Prostate gland (tissue), 2 donors: ENCODE data around the gene SLC35B4.

Experiments used
- CTCF ChIP-seq, 4 experiments: fragments of 200-600 bp in 2 of 4; fragments of 450-650 bp in 2 of 4; sonication (generic) in 2 of 4; IDR thresholded peaks; 1 replicate in 3 of 4; 2 replicates in 1 of 4; pipeline ENCODE4 v1.5.1; 2016 to 2019; ENCODE audit warnings: antibody characterized with exemption in 4 of 4, mild to moderate bottlenecking in 2 of 4, moderate library complexity in 2 of 4
- POLR2A ChIP-seq: fragments of 450-650 bp; IDR thresholded peaks from one replicate; pipeline ENCODE4 v1.6.1; 2016; ENCODE audit warnings: antibody characterized with exemption, mild to moderate bottlenecking

DNA sequence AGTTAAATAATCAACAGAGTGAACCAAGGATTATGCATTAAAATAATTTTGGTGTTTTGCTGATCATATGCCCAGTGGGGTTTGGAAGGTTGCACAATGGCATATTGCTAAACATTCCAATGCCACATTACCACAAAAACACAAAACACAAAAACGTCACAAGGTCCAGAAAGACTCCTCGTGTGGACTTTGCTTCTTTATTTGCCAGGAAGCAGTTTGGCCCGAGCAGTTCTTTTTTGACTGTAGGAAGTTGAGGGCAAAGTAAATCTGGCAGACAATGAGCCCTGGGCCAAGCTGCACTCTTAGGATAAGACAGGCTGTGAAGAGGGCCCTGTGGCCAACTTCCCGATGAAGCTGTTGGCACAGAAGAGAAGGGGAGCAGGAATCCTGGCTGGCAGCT, 39.2 kb upstream of the SLC35B4 start:
- no peak for TF ChIP-seq CTCF (IDR thresholded peaks at IDR 0.05)
- no peak for TF ChIP-seq POLR2A
